ENCODE data around the gene ERAL1.
A peak's percentile ranks its signal among the peaks of the same experiment; 100 is the strongest.
"Not testable (repeated sequence)": the region's sequence is repeated elsewhere in the genome, so short reads cannot be mapped to it uniquely, and the experiment has no call there.

The ERAL1 gene

DNA sequence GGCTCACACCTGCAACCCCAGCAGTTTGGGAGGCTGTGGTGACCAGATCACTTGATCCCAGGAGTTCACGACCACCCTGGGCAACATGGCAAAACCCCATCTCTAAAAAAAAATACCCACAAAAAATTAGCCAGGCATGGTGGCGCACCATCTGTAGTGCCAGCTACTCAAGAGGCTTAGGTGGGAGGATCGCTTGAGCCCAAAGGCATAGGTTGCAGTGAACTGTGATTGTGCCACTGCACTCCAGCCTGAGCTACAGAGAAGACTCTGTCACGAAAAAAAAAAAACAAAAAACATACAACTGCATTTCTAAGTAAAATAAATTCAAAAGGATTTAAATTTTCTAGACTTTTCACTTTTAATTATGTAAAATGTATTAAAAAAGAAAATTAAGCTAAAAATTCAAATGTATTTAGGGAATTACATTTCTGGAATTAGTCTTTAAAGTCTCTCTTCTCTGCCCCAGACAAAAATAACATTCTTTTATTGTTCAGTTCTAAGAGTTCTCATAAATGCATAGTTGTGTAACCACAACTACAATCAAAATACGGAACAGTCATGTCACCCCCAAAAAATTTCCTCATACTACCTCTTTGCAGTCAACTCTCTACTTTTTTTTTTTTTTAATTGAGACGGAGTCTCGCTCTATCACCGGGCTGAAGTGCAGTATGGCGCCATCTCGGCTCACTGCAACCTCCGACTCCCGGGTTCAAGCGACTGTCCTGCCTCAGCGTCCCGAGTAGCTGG is 26.3 kb upstream of the ERAL1 start:
- DNase-seq (ENCODE audit: insufficient read length) (no peak), FAIRE-seq (no peak)
- no peak for TF ChIP-seq POLR2A (IDR thresholded peaks at IDR 0.05; ENCODE audit: low read depth, low read length)
- no peak for TF ChIP-seq POLR2AphosphoS5 (IDR thresholded peaks at IDR 0.05; ENCODE audit: low read depth, low read length)
- no peak for TF ChIP-seq TAF1 (IDR thresholded peaks at IDR 0.05; ENCODE audit: borderline replicate concordance, low read depth, low read length)

DNA sequence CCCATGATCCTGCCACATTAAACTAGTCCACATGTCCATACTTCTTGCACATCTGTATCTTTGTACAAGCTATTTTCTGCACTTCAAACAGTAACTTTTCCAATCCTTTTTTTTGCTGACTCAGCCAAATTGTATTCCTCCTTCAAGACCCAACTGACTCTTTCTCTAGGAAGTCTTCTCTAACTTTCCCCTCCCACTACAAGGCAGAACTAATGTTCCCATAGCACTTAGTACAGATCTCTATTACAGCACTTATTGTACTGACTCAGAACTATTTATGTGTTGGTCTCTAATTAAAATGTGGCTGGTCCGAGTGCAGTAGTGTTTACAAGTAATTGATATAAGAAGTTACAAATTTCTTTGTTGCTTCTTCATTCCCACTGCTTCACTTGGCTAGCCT is 20.4 kb upstream of the ERAL1 start:
- FAIRE-seq: no peak

DNA sequence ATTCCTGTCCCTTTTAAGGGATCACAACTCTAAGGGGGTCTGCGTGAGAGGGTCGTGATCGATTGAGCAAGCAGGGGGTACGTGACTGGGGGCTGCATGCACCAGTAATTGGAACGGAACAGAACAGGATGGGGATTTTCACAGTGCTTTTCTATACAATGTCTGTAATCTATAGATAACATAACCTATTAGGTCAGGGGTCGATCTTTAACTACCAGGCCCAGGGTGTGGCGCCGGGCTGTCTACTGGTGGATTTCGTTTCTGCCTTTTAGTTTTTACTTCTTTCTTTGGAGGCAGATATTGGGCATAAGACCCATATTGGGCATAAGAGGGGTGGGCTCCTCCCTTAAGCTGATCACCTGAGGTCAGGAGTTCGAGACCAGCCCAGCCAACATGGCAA is 18.3 kb upstream of the ERAL1 start:
- DNase-seq (ENCODE audit: insufficient read length); FAIRE-seq: not testable (repeated sequence)

More for the DNA sequence above, 20.4 kb upstream of the ERAL1 start:
- no peak for DNase-seq (ENCODE audit: insufficient read length)
- TF ChIP-seq POLR2A (IDR thresholded peaks at IDR 0.05; ENCODE audit: low read depth, low read length) (no peak), POLR2AphosphoS5 (IDR thresholded peaks at IDR 0.05; ENCODE audit: low read depth, low read length) (no peak), TAF1 (IDR thresholded peaks at IDR 0.05; ENCODE audit: borderline replicate concordance, low read depth, low read length) (no peak)

DNA sequence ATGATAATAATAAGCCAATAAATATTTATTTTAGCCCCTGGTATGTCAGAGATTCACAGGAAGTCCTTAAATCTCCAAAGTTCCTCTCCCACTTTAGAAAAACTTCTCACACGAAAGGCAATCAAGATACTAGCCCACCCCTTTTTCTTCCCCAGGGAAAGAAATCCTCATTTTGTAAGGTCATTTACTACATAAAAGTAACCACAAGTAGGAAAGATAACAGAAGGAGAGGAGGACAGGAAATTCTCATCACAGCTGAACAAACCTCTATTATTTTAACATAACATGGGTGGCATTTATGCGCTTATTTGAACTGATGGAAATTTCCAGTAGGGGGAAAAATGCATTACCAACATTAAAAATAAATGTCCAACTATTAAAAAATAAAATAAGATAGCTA is 15.6 kb upstream of the ERAL1 start:
- DNase-seq (ENCODE audit: insufficient read length): no peak
- no peak for TF ChIP-seq POLR2A (IDR thresholded peaks at IDR 0.05; ENCODE audit: low read depth, low read length)
- no peak for TF ChIP-seq TAF1 (IDR thresholded peaks at IDR 0.05; ENCODE audit: borderline replicate concordance, low read depth, low read length)
- TF ChIP-seq POLR2AphosphoS5 (IDR thresholded peaks at IDR 0.05; ENCODE audit: low read depth, low read length): no peak
- FAIRE-seq: no peak

DNA sequence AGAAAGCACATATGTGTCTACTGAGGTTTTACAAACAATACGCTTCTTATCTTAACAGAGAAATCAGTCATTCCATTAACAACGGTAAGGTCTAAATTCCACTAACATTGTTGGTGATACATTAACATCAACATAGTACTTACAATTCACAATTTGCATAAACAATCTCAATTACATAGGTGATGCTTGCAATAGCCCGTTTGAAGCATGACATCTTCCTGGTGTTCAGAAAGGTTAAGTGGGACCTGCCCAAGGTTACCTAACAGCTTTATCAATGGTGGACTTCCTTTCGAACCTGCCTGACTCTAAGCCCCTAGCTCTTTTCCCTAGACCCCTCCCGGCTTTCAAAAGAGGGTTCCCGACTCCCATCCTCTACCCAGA is 12.9 kb upstream of the ERAL1 start:
- DNase-seq (ENCODE audit: insufficient read length) (no peak), FAIRE-seq (no peak)
- TF ChIP-seq POLR2A (IDR thresholded peaks at IDR 0.05; ENCODE audit: low read depth, low read length) (no peak), TAF1 (IDR thresholded peaks at IDR 0.05; ENCODE audit: borderline replicate concordance, low read depth, low read length) (no peak), POLR2AphosphoS5 (IDR thresholded peaks at IDR 0.05; ENCODE audit: low read depth, low read length) (no peak)

DNA sequence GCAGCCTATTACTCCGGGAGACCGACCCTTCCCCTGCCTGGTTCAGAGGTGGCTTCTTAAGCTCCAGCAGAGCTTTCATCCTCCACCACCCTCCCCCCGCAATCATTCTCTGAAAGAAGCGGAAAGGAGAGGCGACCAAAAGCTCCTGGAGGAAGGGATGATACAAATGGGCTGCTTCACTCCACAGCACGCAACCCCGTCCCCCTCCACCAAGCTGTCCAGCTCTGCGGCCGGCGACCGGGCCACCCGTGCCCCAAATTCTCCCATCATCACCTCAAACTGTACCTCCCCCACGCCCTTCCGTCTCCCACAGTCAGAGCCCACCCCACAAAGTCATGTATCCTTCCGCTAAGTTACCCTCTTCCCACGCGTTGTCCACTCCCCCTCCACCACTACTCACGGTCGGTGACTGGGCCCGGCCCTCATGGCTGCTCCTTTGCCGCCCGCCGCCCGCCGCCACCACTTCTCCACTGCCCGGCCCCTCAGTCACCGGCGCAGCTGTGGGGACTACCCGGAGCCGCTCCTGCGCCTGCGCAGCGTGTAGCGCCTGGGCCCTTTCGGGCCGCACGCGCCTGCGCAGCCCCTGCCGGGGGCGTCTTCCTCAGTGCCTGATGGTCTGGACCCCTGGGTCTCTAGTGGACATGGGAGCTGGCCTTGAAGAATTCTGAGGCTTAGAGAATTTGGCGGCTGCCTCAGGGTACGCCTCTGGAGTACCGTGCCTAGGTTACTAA is 12.4 kb upstream of the ERAL1 start, which contains the start of gene FAM222B:
Gene FAM222B (minus strand): TSS at position 509 of the 731 bp plus-strand sequence. CDS start 76,123 bp downstream, outside the sequence.
- FAIRE-seq (peak; percentile 84), DNase-seq (ENCODE audit: insufficient read length) (peak; percentile 99)
- TF ChIP-seq POLR2AphosphoS5 (IDR thresholded peaks at IDR 0.05; ENCODE audit: low read depth, low read length): peak; percentile 61
- 0 out of 2 replicates have a peak, but pooled peaks have one; percentile 32 for TF ChIP-seq TAF1 (IDR thresholded peaks at IDR 0.05; ENCODE audit: borderline replicate concordance, low read depth, low read length)
- TF ChIP-seq POLR2A (IDR thresholded peaks at IDR 0.05; ENCODE audit: low read depth, low read length): peak; percentile 81

DNA sequence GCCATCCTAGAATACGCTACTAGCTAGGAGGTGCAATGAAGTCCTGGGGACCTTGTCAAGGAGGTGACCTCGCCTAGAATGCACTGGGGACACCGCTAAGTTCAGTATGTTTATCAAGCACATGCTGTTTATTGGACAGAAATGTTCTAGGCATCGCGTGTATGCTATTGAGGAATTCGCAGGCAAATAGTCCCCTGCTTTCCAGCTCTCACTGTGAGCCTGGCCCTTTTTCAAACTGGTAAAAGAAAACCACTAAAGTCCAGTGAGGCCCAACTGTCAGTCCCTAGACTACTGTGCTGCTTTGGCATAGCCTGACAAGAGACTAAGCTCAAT is 11.0 kb upstream of the ERAL1 start:
- FAIRE-seq (no peak), DNase-seq (ENCODE audit: insufficient read length) (no peak)
- TF ChIP-seq POLR2AphosphoS5 (IDR thresholded peaks at IDR 0.05; ENCODE audit: low read depth, low read length): no peak
- TF ChIP-seq TAF1 (IDR thresholded peaks at IDR 0.05; ENCODE audit: borderline replicate concordance, low read depth, low read length): no peak
- TF ChIP-seq POLR2A (IDR thresholded peaks at IDR 0.05; ENCODE audit: low read depth, low read length): no peak

DNA sequence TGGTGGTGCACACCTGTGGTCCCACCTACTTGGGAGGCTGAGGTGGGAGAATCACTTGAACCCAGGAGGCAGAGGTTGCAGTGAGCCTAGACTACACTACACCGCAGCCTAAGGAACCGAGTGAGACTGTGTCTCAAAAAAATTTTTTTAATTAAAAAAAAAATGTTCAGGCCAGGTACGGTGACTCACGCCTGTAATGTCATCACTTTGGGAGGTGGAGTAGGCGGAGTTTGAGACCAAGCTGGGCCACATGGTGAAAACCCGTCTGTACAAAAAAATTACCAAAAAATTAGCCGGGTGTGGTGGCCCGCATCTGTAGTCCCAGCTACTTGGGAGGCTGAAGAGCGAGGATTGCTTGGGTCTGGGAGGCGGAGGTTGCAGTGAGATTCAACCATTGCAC is 8.6 kb upstream of the ERAL1 start:
- DNase-seq (ENCODE audit: insufficient read length) (no peak), FAIRE-seq (no peak)
- no peak for TF ChIP-seq TAF1 (IDR thresholded peaks at IDR 0.05; ENCODE audit: borderline replicate concordance, low read depth, low read length)
- TF ChIP-seq POLR2A (IDR thresholded peaks at IDR 0.05; ENCODE audit: low read depth, low read length): no peak
- no peak for TF ChIP-seq POLR2AphosphoS5 (IDR thresholded peaks at IDR 0.05; ENCODE audit: low read depth, low read length)

DNA sequence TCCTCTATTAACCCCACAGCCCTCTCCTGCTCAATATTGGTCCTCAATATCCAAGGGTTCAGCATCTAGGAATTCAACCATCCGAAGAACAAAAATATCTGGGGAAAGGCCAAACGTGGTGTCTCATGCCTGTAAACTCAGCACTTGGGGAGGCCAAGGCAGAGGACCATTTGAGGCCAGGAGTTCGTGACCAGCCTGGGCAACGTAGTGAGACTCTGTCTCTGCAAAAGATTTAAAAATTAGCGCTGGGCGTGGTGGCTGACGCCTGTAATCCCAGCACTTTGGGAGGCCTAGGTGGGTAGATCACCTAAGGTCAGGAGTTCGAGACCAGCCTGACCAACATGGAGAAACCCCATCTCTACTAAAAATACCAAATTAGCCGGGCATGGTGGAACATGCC is 8.1 kb upstream of the ERAL1 start:
- not testable (repeated sequence) for DNase-seq (ENCODE audit: insufficient read length); FAIRE-seq

DNA sequence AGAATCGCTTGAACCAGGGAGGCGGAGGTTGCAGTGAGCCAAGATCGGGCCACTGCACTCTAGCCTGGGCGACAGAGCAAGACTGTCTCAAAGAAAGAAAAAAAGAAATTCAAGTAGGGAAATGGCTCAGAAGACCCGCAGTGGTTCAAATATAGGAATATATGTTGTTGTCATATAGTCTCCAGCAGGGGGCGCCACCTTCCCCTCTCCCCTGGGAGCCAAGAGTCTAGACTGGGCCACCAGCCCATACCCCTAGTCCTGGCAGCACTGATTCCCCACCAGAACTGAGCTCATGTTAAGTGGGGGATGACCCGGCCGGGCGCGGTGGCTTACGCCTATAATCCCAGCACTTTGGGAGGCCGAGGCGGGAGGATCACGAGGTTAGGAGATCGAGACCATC is 6.1 kb upstream of the ERAL1 start:
- not testable (repeated sequence) for FAIRE-seq
- DNase-seq (ENCODE audit: insufficient read length): peak; percentile 51

DNA sequence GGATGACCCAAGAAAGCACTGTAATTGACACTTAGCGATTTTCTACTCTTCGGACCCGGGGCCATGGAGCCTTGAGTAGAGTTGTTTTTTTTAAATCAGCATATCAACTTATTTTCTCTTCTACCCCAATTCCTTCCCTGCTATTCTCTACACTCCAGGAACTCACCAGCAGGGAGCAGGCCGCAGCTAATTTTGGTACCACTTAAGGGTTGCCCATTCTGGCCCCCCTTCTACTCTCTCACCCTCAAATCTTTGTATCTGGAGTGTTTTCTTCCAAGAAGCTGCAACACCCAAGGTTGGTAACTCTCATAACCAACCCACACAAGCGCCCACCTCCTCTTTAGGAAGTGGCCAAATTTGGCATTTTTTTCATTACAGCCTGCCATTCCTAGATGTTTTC is 5.5 kb upstream of the ERAL1 start:
- no peak for TF ChIP-seq TAF1 (IDR thresholded peaks at IDR 0.05; ENCODE audit: borderline replicate concordance, low read depth, low read length)
- TF ChIP-seq POLR2AphosphoS5 (IDR thresholded peaks at IDR 0.05; ENCODE audit: low read depth, low read length): no peak
- no peak for TF ChIP-seq POLR2A (IDR thresholded peaks at IDR 0.05; ENCODE audit: low read depth, low read length)
- FAIRE-seq (no peak), DNase-seq (ENCODE audit: insufficient read length) (no peak)

DNA sequence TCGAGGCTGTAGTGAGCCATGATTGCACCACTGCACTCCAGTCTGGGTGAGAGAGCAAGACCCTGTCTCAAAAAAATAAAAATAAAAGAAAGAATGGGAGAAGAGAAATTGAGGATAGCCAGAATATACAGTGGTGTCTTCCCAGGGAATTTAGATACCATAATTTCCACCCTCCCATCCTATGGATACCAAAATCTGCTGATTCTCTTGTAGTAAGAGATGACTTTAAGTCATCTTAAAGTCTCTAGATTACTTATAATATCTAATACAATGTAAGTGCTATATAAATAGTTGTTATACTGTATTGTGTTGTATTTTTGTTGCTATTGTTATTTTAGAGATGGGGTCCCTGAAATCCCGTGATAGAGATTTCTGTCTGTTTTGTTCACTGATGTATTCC is 1.5 kb upstream of the ERAL1 start:
- no peak for TF ChIP-seq POLR2A (IDR thresholded peaks at IDR 0.05; ENCODE audit: low read depth, low read length)
- no peak for TF ChIP-seq TAF1 (IDR thresholded peaks at IDR 0.05; ENCODE audit: borderline replicate concordance, low read depth, low read length)
- TF ChIP-seq POLR2AphosphoS5 (IDR thresholded peaks at IDR 0.05; ENCODE audit: low read depth, low read length): no peak
- FAIRE-seq: no peak
- no peak for DNase-seq (ENCODE audit: insufficient read length)

DNA sequence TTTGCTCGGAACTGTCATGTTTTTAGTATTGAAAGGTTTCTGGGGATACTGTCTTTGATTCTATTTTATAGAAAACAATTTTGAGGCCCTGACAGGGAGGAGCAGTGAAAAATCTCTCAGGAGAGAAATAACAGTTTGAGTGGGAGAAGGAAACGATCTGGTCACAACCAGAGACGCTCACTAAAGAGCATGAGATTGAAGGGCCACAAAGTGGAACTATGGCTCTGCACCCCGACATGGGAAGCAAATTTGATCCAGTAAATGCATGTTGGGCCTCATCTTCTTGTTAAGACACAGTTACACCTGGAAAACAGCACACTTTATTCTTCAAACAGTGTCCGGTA is 492 bp downstream of the ERAL1 start:
- TF ChIP-seq POLR2AphosphoS5 (IDR thresholded peaks at IDR 0.05; ENCODE audit: low read depth, low read length) (no peak), TAF1 (IDR thresholded peaks at IDR 0.05; ENCODE audit: borderline replicate concordance, low read depth, low read length) (no peak), POLR2A (IDR thresholded peaks at IDR 0.05; ENCODE audit: low read depth, low read length) (no peak)
- FAIRE-seq (no peak), DNase-seq (ENCODE audit: insufficient read length) (no peak)
